HepG2 (cell line): ENCODE measurements around the gene HS6ST1. TPM values are rescaled to one million over a fixed set of nuclear protein-coding genes. Genes with fewer than 3 reads are reported as not detected.

Experiments used
- FOXA1 ChIP-seq, 2 experiments: fragments of 450-650 bp in 1 of 2; sonication (generic) in 1 of 2; formaldehyde crosslinking in 1 of 2; IDR thresholded peaks; 2 replicates each; pipeline versions ENCODE4 v1.4.0 to v1.6.1; 2016 to 2020; ENCODE audit warnings: missing genetic modification reagents in 1 of 2
- HCFC1 ChIP-seq: fragments of 150-350 bp; IDR thresholded peaks from 2 replicates; pipeline ENCODE4 v1.6.1; 2014; ENCODE audit warnings: low read depth, low read length
- HDAC6 ChIP-seq: fragments of 200-600 bp; sonication (generic); IDR thresholded peaks from 2 replicates; pipeline ENCODE4 v1.7.0; 2017; ENCODE audit warnings: mild to moderate bottlenecking, antibody characterized with exemption, low read length, low read depth
- HNRNPLL ChIP-seq: fragments of 200-400 bp; formaldehyde crosslinking; IDR thresholded peaks from 2 replicates; pipeline ENCODE4 v1.6.1; 2017; ENCODE audit warnings: mild to moderate bottlenecking, low read depth, low read length; ENCODE audit not compliant: poor library complexity, severe bottlenecking
- HOXA3 ChIP-seq: sonication (generic); formaldehyde crosslinking; IDR thresholded peaks from 2 replicates; pipeline ENCODE4 v1.5.0; 2020; ENCODE audit warnings: missing genetic modification reagents
- IRF2 ChIP-seq: IDR thresholded peaks from 2 replicates; pipeline ENCODE4 v1.6.1; 2018; ENCODE audit warnings: missing genetic modification reagents, missing compliant biosample characterization
- MYC ChIP-seq: sonication (generic); formaldehyde crosslinking; IDR thresholded peaks from 2 replicates; pipeline ENCODE4 v1.9.0; 2021; ENCODE audit warnings: missing genetic modification reagents, borderline replicate concordance
- NFIC ChIP-seq: IDR thresholded peaks from 2 replicates; pipeline ENCODE4 v1.6.1; 2012; ENCODE audit warnings: mild to moderate bottlenecking, low read length, inconsistent platforms
- PTBP1 ChIP-seq: fragments of 200-400 bp; formaldehyde crosslinking; IDR thresholded peaks from 2 replicates; pipeline ENCODE4 v1.6.1; 2018; ENCODE audit warnings: low read length, low read depth; ENCODE audit not compliant: poor library complexity, severe bottlenecking
- REPIN1 ChIP-seq: sonication (generic); formaldehyde crosslinking; IDR thresholded peaks from 2 replicates; pipeline ENCODE4 v1.8.0; 2022; ENCODE audit warnings: missing genetic modification reagents, low read depth, mild to moderate bottlenecking, borderline replicate concordance
- SUZ12 ChIP-seq: fragments of 150-350 bp; IDR thresholded peaks from 2 replicates; pipeline ENCODE4 v1.6.1; 2014; ENCODE audit warnings: low read depth, low read length
- TAF15 ChIP-seq: fragments of 200-400 bp; formaldehyde crosslinking; IDR thresholded peaks from one replicate; pipeline ENCODE4 v1.6.1; 2018; ENCODE audit warnings: mild to moderate bottlenecking, low read depth, low read length; ENCODE audit not compliant: poor library complexity, severe bottlenecking
- TBX2 ChIP-seq: sonication (generic); formaldehyde crosslinking; IDR thresholded peaks from 2 replicates; pipeline ENCODE4 v1.5.0; 2020; ENCODE audit warnings: missing genetic modification reagents, mild to moderate bottlenecking, borderline replicate concordance
- TEAD2 ChIP-seq: sonication (generic); formaldehyde crosslinking; IDR thresholded peaks from 2 replicates; pipeline ENCODE4 v1.9.0; 2021; ENCODE audit warnings: missing genetic modification reagents
- TOE1 ChIP-seq: sonication (generic); formaldehyde crosslinking; IDR thresholded peaks from 2 replicates; pipeline ENCODE4 v1.4.0; 2020; ENCODE audit warnings: mild to moderate bottlenecking, missing genetic modification reagents
- ZFP36L1 ChIP-seq: sonication (generic); formaldehyde crosslinking; IDR thresholded peaks from 2 replicates; pipeline ENCODE4 v1.8.0; 2022; ENCODE audit warnings: mild to moderate bottlenecking, missing genetic modification reagents, moderate library complexity
- ZNF136 ChIP-seq: sonication (generic); formaldehyde crosslinking; IDR thresholded peaks from 2 replicates; pipeline ENCODE4 v1.8.1; 2022; ENCODE audit warnings: low read depth, mild to moderate bottlenecking, moderate library complexity, missing genetic modification reagents
- ZNF143 ChIP-seq: sonication (generic); formaldehyde crosslinking; IDR thresholded peaks from 2 replicates; pipeline ENCODE4 v1.4.0; 2020; ENCODE audit warnings: missing genetic modification reagents
- ZNF251 ChIP-seq: sonication (generic); formaldehyde crosslinking; IDR thresholded peaks from 2 replicates; pipeline ENCODE4 v1.9.0; 2021; ENCODE audit warnings: mild to moderate bottlenecking, missing genetic modification reagents
- ZNF264 ChIP-seq: sonication (generic); formaldehyde crosslinking; IDR thresholded peaks from 2 replicates; pipeline ENCODE4 v1.4.0; 2020; ENCODE audit warnings: missing genetic modification reagents
- ZNF432 ChIP-seq: sonication (generic); formaldehyde crosslinking; IDR thresholded peaks from 2 replicates; pipeline ENCODE4 v1.5.0; 2020; ENCODE audit warnings: missing genetic modification reagents, mild to moderate bottlenecking, borderline replicate concordance
- ZNF484 ChIP-seq: sonication (generic); formaldehyde crosslinking; IDR thresholded peaks from 2 replicates; pipeline ENCODE4 v1.5.1; 2020; ENCODE audit warnings: mild to moderate bottlenecking, low read depth, missing genetic modification reagents, borderline replicate concordance
- ZNF510 ChIP-seq: sonication (generic); formaldehyde crosslinking; IDR thresholded peaks from 2 replicates; pipeline ENCODE4 v1.4.0; 2020; ENCODE audit warnings: low read depth, mild to moderate bottlenecking, missing genetic modification reagents
- ZNF563 ChIP-seq: sonication (generic); formaldehyde crosslinking; IDR thresholded peaks from 2 replicates; pipeline ENCODE4 v1.8.0; 2022; ENCODE audit warnings: mild to moderate bottlenecking, moderate library complexity, missing genetic modification reagents
- ZNF639 ChIP-seq: conservative IDR thresholded peaks from 2 replicates; pipeline ENCODE4 v1.6.1; 2018; ENCODE audit warnings: missing genetic modification reagents
- ZNF773 ChIP-seq: sonication (generic); formaldehyde crosslinking; IDR thresholded peaks from 2 replicates; pipeline ENCODE4 v1.4.0; 2020; ENCODE audit warnings: missing genetic modification reagents, borderline replicate concordance
- ZNF776 ChIP-seq: sonication (generic); formaldehyde crosslinking; IDR thresholded peaks from 2 replicates; pipeline ENCODE4 v1.4.0; 2020; ENCODE audit warnings: mild to moderate bottlenecking, missing genetic modification reagents
- ZNF839 ChIP-seq: sonication (generic); formaldehyde crosslinking; IDR thresholded peaks from 2 replicates; pipeline ENCODE4 v1.4.0; 2020; ENCODE audit warnings: missing genetic modification reagents, mild to moderate bottlenecking, borderline replicate concordance
- polyA plus RNA-seq, 8 experiments: library from polyadenylated mRNA; depleted of rRNA in 3 of 8; stranded (reverse) in 7 of 8; unstranded in 1 of 8; fragments of >200 nt; fragmentation: Illumina TruSeq in 4 of 8; extraction: Trizol in 4 of 8; gene quantifications; 2 replicates each; pipeline versions ENCODE4 v1.2.1 to v1.2.3, GENCODE V29; 2011 to 2016; ENCODE audit warnings: low read depth in 4 of 8, missing spikeins in 1 of 8, mixed read lengths in 1 of 8; ENCODE audit not compliant: insufficient read depth in 1 of 8
- total RNA-seq, 5 experiments: library from RNA; depleted of rRNA; stranded (reverse); fragments of >200 nt; fragmentation: Illumina TruSeq; extraction: Trizol; gene quantifications; 2 replicates each; pipeline ENCODE4 v1.2.3, GENCODE V29; 2016; ENCODE audit warnings: low read depth in 1 of 5

Gene HS6ST1
- total and polyA plus RNA-seq, 2 of the 13 experiments (the other 11 are each of a cell fraction or from before 2014, with no cell fraction given) = 34.5 to 84.6 TPM

- TF ChIP-seq TAF15 = peak; percentile 75
- peak; percentile 81; the same call in 1 of the 2 replicates for TF ChIP-seq ZNF264 (CRISPR knock-in tag)
- peak; percentile 78; the same call in 1 of the 2 replicates for TF ChIP-seq ZNF563 (CRISPR knock-in tag)
- TF ChIP-seq ZNF143 = peak; percentile 45; the same call in 1 of the 2 replicates
- peak; percentile 65 for TF ChIP-seq HNRNPLL
- TF ChIP-seq ZNF639 (CRISPR knock-in tag) = no peak; the same call in 1 of the 2 replicates
- TF ChIP-seq REPIN1 (CRISPR knock-in tag) = peak; percentile 82
- TF ChIP-seq ZNF432 (CRISPR knock-in tag) = no peak
- peak; percentile 60; the same call in 1 of the 2 replicates for TF ChIP-seq ZNF136 (CRISPR knock-in tag)
- no peak for TF ChIP-seq PTBP1
- peak; percentile 86 for TF ChIP-seq TBX2 (CRISPR knock-in tag)
- TF ChIP-seq ZFP36L1 (CRISPR knock-in tag) = no peak
- peak; percentile 93; the same call in 1 of the 2 replicates for TF ChIP-seq ZNF839 (CRISPR knock-in tag)
- TF ChIP-seq ZNF773 = no peak; the same call in 1 of the 2 replicates
- TF ChIP-seq HCFC1 = no peak; the same call in 1 of the 2 replicates
- no peak for TF ChIP-seq FOXA1 (IDR thresholded peaks at IDR 0.05)
- no peak; the same call in 1 of the 2 replicates for TF ChIP-seq FOXA1 (CRISPR knock-in tag; IDR thresholded peaks at IDR 0.05)
- TF ChIP-seq IRF2 = peak; percentile 87
- 0 out of 2 replicates have a peak, but pooled peaks have one; percentile 4 for TF ChIP-seq TOE1
- TF ChIP-seq SUZ12 = no peak
- no peak for TF ChIP-seq ZNF251
- peak; percentile 81 for TF ChIP-seq HOXA3 (CRISPR knock-in tag)
- TF ChIP-seq MYC (CRISPR knock-in tag) = peak; percentile 87
- peak; percentile 76 for TF ChIP-seq ZNF776 (CRISPR knock-in tag)
- TF ChIP-seq ZNF510 = peak; percentile 61; the same call in 1 of the 2 replicates
- no peak for TF ChIP-seq TEAD2 (CRISPR knock-in tag)
- no peak for TF ChIP-seq ZNF484 (CRISPR knock-in tag)
- no peak for TF ChIP-seq HDAC6
- TF ChIP-seq NFIC = no peak; the same call in 1 of the 2 replicates
These were observed 85.5 kb downstream of the HS6ST1 start (continued) for GRCh38 chr2:128232965-128233789.
